PC-3 (cell line): ENCODE results near the gene RGS4. TPM values are rescaled to one million over a fixed set of nuclear protein-coding genes. Genes with fewer than 3 reads are reported as not detected.
A peak's percentile ranks its signal among the peaks of the same experiment; 100 is the strongest.

ENCODE experiments used
- ATAC-seq: fragments of 200-7000 bp; cut with Tn5 transposase; 2 replicates; pipeline ENCODE4 v1.9.1; 2020; ENCODE audit warnings: mild to moderate bottlenecking, moderate library complexity
- BruUV-seq: library from RNA; stranded (reverse); fragments of 400-500 nt; replicated peaks from 2 replicates; lab custom pipeline; 2021; lab: Mats Ljungman, UMichigan
- CTCF ChIA-PET: fragments of 300-600 bp; sonication (Branson Sonifier 250); formaldehyde crosslinking; loops from one replicate; lab custom pipeline; 2022; ENCODE audit warnings: antibody characterized with exemption; lab: Charles Lee
- POLR2A ChIA-PET: fragments of 300-600 bp; sonication (Branson Sonifier 250); formaldehyde crosslinking; loops from one replicate; lab custom pipeline; 2022; ENCODE audit warnings: antibody characterized with exemption; ENCODE audit not compliant: unreplicated experiment; lab: Charles Lee
- DNase-seq: peaks from one replicate; pipeline ENCODE4 v3.0.0-alpha.2; 2015
- H2AFZ ChIP-seq: fragments of 300-600 bp; sonication (generic); 2 replicates; pipeline ENCODE4 v1.6.0; 2016; ENCODE audit warnings: antibody characterized with exemption, low read length
- H3F3A ChIP-seq: fragments of 300-600 bp; sonication (generic); one replicate; pipeline ENCODE4 v1.6.0; 2017; ENCODE audit warnings: antibody characterized with exemption, low read length, control low read depth, mild to moderate bottlenecking; ENCODE audit not compliant: unreplicated experiment
- H3K27ac ChIP-seq: fragments of 300-600 bp; sonication (generic); 2 replicates; pipeline ENCODE4 v1.5.1; 2016; ENCODE audit warnings: mild to moderate bottlenecking, low read length
- H3K27me3 ChIP-seq: fragments of 300-600 bp; sonication (generic); 2 replicates; pipeline ENCODE4 v1.6.1; 2016; ENCODE audit warnings: low read length, mixed read lengths
- H3K36me3 ChIP-seq: fragments of 300-600 bp; sonication (generic); 2 replicates; pipeline ENCODE4 v1.6.1; 2016; ENCODE audit warnings: low read depth, mixed run types, low read length, mixed read lengths
- H3K4me1 ChIP-seq: fragments of 300-600 bp; sonication (generic); 2 replicates; pipeline ENCODE4 v1.5.1; 2016; ENCODE audit warnings: low read length; ENCODE audit not compliant: insufficient read depth
- H3K4me2 ChIP-seq: fragments of 300-600 bp; sonication (generic); 2 replicates; pipeline ENCODE4 v1.6.0; 2016; ENCODE audit warnings: low read length
- H3K4me3 ChIP-seq: fragments of 300-600 bp; sonication (generic); 2 replicates; pipeline ENCODE4 v1.5.1; 2016; ENCODE audit warnings: mild to moderate bottlenecking, low read length, mixed read lengths
- H3K79me2 ChIP-seq: fragments of 300-600 bp; sonication (generic); 2 replicates; pipeline ENCODE4 v1.6.1; 2017; ENCODE audit warnings: low read length, mixed read lengths
- H3K9ac ChIP-seq: fragments of 300-600 bp; sonication (generic); 2 replicates; pipeline ENCODE4 v1.6.0; 2016; ENCODE audit warnings: mild to moderate bottlenecking, low read length
- H3K9me2 ChIP-seq: fragments of 300-600 bp; sonication (generic); replicated peaks from 2 replicates; pipeline ENCODE4 v1.6.1; 2016; ENCODE audit warnings: mixed run types, low read length, mixed read lengths
- H3K9me3 ChIP-seq: fragments of 300-600 bp; sonication (generic); 2 replicates; pipeline ENCODE4 v1.6.1; 2016; ENCODE audit warnings: low read length, mixed read lengths
- H4K20me1 ChIP-seq: fragments of 300-600 bp; sonication (generic); 2 replicates; pipeline ENCODE4 v1.6.1; 2016; ENCODE audit warnings: low read length, mixed read lengths
- CTCF ChIP-seq: fragments of 300-600 bp; sonication (generic); conservative IDR thresholded peaks from 2 replicates; pipeline ENCODE4 v1.5.1; 2017; ENCODE audit warnings: antibody characterized with exemption, low read depth, mild to moderate bottlenecking, low read length
- EZH2 ChIP-seq: fragments of 300-600 bp; sonication (generic); IDR thresholded peaks from one replicate; pipeline ENCODE4 v1.6.1; 2017; ENCODE audit warnings: antibody characterized with exemption, mild to moderate bottlenecking, low read length; ENCODE audit not compliant: unreplicated experiment
- EZH2phosphoT487 ChIP-seq: fragments of 300-600 bp; sonication (generic); IDR thresholded peaks from 2 replicates; pipeline ENCODE4 v1.6.1; 2018; ENCODE audit warnings: mild to moderate bottlenecking, antibody characterized with exemption, low read length, borderline replicate concordance
- intact Hi-C: fragments of 100-400 bp; cut with micrococcal nuclease; formaldehyde crosslinking; loops from 2 replicates; pipeline ENCODE4 v1.9.0; 2023
- total RNA-seq: library from RNA; depleted of rRNA; stranded (reverse); fragments of >200 nt; gene quantifications from 2 replicates; pipeline ENCODE4 v1.2.3, GENCODE V29; 2014

Gene RGS4
- total RNA-seq, 1 experiment from 2014 or later: 6.0 TPM

- no peak overlapping the region for H3K4me3 ChIP-seq
- ChIA-PET CTCF (interaction anchor here (0.6 to 0.9 kb wide), 2 partner anchors 17 to 461 kb away, joined by 3 read pairs; no protein-coding TSS in a partner anchor), POLR2A (interaction anchor here (0.7 kb wide), 1 partner anchor 164 kb away, joined by 3 read pairs; no protein-coding TSS in a partner anchor)
- ATAC-seq (no peak), DNase-seq (no peak)
- TF ChIP-seq EZH2 (no peak), CTCF (no peak), EZH2phosphoT487 (no peak)
- H3K27me3 ChIP-seq: no peaks in the 10 kb centered on the region
- H2AFZ ChIP-seq: no peak overlapping the region
- H3K4me1 ChIP-seq: peaks cover 16% of the 10 kb centered on the region
- intact Hi-C loops: no loop called here
- no peaks in the 10 kb centered on the region for H4K20me1 ChIP-seq
- H3K9ac ChIP-seq: no peak overlapping the region
- no peaks in the 10 kb centered on the region for H3K9me3 ChIP-seq
- BruUV-seq: no TSS peak
- no peaks in the 10 kb centered on the region for H3K79me2 ChIP-seq
- H3K9me2 ChIP-seq: no peaks in the 10 kb centered on the region
- H3K4me2 ChIP-seq: no peak overlapping the region
- no peak overlapping the region for H3K27ac ChIP-seq
- H3K36me3 ChIP-seq: no peaks in the 10 kb centered on the region
- no peaks in the 10 kb centered on the region for H3F3A ChIP-seq
Measured at GRCh38 chr1:163066686-163067085, 2.5 kb upstream of the RGS4 start.

GRCh38 chr1:163068716-163069115, 445 bp upstream of the RGS4 start:
- Histone ChIP-seq H3K4me2 (peak overlapping the region; percentile 68), H3K4me3 (peak overlapping the region; percentile 50), H3F3A (no peaks in the 10 kb centered on the region), H3K9me3 (no peaks in the 10 kb centered on the region), H3K9me2 (no peaks in the 10 kb centered on the region), H3K36me3 (no peaks in the 10 kb centered on the region), H3K4me1 (peaks cover 30% of the 10 kb centered on the region), H3K79me2 (no peaks in the 10 kb centered on the region), H3K27ac (no peak overlapping the region), H3K27me3 (no peaks in the 10 kb centered on the region), H4K20me1 (no peaks in the 10 kb centered on the region), H3K9ac (peak overlapping the region; percentile 19), H2AFZ (peak overlapping the region; percentile 49)
- POLR2A ChIA-PET: interaction anchor here (0.6 to 0.7 kb wide), 5 partner anchors 81 to 195 kb away, joined by 3 to 9 read pairs (median 3); no protein-coding TSS in a partner anchor
- TF ChIP-seq CTCF (no peak), EZH2phosphoT487 (no peak), EZH2 (no peak)
- BruUV-seq: TSS peak; percentile 52
- CTCF ChIA-PET: interaction anchor here (0.6 to 3.1 kb wide), 13 partner anchors 8 to 664 kb away, joined by 3 to 25 read pairs (median 4); no protein-coding TSS in a partner anchor
- ATAC-seq (peak; percentile 10), DNase-seq (peak; percentile 35)
- intact Hi-C loops: loop anchor here (1.0 kb wide), 5 partner anchors 129 to 220 kb away; no protein-coding TSS in a partner anchor
